Activated CD4-positive, alpha-beta T cell treated with anti-CD3 and anti-CD28 coated beads, Interleukin-2, amount 50 U/mL, for 4 hours (primary cell): ENCODE measurements around the gene ERLEC1.
"Not testable (repeated sequence)": the region's sequence is repeated elsewhere in the genome, so short reads cannot be mapped to it uniquely, and the experiment has no call there.

ENCODE experiments used
- DNase-seq, 2 experiments: peaks; one replicate each; pipeline ENCODE4 v3.0.0-alpha.2; 2020

The ERLEC1 gene

DNA sequence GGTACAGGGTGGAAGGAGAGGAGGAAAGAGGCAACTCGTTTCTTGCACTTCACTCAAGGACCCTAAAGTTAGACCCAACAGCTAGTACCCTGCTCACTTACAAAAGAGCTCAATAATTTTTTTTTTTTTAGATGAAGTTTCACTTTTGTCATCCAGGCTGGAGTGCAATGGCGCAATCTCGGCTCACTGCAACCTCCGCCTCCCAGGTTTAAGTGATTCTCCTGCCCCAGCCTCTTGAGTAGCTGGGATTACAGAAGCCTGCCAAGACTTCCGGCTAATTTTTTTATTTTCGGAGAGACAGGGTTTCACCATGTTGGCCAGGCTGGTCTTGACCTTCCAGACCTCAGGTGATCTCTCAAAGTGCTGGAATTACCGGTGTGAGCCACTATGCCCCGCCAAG is 4.2 kb upstream of the ERLEC1 start:
- DNase-seq, result no peak

DNA sequence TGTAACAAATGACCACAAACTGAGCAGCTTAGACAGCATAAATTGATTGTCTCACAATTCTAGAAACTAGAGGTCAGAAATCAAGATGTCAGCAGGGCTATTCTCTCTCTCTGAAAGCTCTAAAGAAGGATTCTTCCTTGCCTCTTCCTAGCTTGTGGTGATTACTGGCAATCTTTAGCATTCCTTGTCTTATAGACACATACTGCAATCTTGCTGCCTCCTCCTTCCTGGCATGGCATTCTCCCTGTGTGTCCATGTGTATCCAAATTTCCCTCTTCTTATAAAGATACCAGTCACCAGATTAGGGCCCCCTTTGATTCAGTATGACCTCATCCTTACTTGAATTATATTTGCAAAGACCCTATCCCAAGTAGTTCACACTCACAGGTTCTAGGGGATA is 2.4 kb upstream of the ERLEC1 start:
- DNase-seq, result no peak

GRCh38 chr2:53785366-53785765 is 1.5 kb upstream of the ERLEC1 start:
- no peak for DNase-seq

- DNase-seq, result peak in 1 of 2 experiments; percentile 12
Measured at GRCh38 chr2:53786352-53786704, 516 bp upstream of the ERLEC1 start.

DNA sequence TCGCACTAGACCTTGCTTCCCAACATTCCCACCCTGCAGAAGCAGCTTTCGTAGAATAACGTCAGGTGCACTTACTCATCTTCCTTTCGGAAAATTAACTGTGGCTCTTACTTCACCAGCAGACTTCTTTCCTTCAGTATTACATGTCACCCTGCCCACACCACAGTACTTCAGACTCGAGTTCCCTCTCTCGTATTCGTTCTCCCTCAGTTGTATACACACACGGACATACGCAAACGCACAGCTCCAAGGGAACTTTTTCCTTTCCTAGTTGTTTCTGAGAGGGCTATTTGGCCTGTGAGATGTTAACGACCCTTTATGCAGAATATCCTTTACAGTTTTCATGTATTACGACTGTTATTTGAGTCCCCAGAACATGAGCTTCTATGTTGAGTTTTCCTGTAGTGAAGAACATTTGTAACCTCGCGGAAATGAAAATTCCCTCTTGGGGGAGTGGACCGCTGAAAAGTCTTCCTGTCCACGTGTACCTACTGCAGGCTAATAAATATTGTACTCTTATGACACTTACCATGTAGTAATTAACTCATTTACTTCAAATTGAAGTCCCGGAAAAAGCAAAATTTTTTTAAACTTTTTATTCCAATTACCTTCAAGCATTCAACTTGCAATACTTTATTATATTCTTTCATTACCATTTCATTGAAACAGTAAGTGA is 908 bp downstream of the ERLEC1 start:
- no peak for DNase-seq

DNA sequence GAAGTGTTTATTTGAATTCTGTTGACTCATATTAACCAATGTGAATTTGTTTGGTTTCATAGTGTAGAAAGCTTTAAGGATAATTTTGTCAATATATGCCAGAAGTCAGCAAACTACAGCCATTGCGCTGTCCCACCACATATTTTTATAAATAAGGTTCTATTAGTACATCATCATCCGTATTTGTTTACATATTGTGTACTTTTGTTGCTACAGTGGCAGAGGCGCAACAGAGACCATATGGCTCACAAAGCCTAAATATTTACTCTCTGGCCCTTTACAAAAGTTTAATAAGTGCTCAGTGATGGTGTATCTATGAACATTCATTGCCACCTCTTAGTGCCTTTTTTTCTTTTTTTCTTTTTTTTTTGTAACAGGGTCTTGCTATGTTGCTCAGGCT is 6.4 kb downstream of the ERLEC1 start:
- DNase-seq, result no peak

DNA sequence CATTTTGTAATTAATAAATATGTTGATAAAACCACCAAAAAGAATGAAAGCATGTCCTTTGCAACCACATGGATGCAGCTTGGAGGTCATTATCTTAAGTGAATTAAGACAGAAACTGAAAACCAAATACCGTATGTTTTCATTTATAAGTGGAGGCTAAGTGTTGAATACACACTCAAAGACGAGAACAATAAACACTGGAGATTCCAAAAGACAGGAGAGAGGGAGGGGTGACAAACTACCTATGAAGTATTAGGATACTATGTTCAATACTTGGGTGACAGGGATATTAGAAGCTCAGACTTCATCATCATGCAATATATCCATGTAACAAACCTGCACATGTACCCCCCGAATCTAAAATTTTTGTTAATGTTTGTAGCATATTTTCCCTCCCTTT is 7.0 kb downstream of the ERLEC1 start:
- DNase-seq, result no peak

DNA sequence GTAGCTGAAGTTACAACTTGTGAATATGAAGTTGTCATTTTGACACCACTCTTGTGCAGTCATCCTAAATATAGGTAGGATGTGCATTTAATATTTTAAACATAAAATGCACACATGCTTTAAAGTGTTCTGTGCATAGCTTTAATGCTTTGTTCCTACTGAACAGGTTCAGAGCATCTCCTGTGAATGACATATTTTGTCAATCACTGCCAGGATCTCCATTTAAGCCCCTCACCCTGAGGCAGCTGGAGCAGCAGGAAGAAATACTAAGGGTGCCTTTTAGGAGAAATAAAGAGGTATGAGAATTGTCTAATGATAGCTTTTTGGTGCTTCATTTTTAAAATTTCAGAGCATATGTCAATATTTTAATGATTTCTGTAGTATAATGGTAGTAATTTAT is 14.7 kb downstream of the ERLEC1 start:
- DNase-seq, result no peak

DNA sequence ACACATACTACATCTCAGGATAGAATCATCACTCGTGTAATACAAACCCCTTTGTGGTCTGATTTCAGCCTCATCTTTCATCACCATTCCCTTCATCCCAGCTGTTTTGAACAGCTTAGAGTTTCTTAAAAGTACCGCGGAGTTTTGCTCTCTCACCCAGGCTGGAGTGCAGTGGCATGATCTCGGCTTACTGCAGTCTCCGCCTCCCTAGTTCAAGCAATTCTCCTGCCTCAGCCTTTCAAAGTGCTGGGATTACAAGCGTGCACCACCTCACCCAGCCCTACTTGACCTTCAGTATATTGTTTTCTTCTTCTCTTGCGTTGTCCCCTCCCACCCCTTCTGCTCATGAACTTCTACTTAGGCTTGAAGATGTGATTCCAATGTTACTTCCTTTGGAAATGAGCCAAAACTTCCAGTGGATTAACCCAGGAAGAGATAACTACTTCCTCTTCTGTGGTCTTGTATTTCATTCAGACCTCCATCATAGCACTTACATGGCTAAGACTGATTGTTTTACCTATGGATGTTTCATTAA is 15.8 kb downstream of the ERLEC1 start:
- DNase-seq, result no peak

DNA sequence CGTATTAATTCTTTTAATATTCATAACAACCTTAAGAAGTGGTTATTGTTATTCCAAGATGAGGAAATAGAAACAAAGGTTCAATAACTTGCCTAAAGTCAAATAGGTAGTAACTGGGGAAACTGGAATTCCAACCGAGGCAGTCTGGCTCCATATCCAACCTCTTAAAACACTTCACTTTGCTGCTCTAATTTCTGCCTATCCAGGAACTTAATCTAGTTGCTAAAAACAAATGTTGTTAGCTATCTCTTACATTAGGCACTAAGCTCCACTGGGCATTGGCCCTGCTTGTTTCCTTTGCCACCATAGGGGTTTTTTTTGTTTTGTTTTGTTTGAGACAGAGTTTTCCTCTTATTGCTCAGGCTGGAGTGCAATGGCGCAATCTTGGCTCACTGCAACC is 24.8 kb downstream of the ERLEC1 start:
- no peak for DNase-seq

DNA sequence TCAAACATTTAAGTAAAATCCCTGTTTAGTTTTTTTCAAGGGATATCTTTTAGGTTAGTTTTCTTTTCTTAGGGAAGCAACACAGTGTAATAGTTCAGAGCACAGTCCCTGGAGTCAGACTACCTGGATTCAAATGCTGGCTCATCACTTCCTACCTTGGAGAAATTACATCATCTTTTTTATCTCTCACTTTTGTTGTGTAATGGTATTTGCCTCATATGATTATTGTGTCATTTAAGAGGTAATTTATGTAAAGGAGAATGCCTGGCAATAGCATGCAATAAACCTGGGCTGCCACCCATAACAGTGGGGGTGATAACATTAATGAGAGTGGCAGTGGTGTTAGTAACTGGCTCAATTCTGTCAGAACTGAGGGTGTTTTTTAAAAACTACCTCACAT is 26.3 kb downstream of the ERLEC1 start:
- DNase-seq, result no peak

- no peak for DNase-seq
Measured at GRCh38 chr2:53818854-53819435, 32.1 kb downstream of the ERLEC1 start.

DNA sequence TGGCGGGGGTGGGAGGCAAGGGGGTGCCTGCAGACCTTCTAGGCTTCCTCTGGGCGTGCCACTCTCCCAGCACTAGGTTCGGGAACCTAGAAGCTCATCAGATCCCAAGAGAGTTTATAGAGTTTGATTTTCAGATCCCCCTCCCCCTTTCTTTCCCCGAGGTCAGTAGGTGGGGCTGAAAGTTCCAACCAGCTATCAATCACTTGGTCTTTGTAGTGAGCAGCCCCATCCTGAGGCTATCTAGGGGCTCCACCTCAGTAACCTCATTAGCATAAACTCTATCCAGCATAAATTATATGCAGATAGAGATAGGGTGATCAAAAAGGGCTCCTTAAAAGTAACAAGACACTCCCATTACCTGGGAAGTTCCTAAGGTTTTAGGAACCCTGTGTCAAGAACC is 32.8 kb downstream of the ERLEC1 start:
- no peak for DNase-seq

DNA sequence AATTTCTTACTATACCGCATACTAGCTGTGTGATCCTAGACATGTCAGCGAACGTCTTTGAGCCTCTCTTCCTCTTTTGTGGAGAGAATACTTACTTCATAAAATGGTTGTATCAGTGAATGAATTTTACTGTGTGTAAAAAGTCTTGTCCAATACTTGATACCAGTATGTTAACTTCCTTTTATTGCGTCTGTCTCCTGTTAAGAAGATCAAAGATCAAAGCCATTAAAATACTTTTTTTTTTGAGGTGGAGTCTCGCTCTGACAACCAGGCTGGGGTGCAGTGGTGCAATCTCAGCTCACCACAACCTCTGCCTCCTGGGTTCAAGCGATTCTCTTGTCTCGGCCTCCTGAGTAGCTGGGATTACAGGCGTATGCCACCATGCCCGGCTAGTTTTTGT is 33.2 kb downstream of the ERLEC1 start:
- DNase-seq, result no peak

- DNase-seq, result no peak
Measured at GRCh38 chr2:53820711-53821110, 33.9 kb downstream of the ERLEC1 start.

DNA sequence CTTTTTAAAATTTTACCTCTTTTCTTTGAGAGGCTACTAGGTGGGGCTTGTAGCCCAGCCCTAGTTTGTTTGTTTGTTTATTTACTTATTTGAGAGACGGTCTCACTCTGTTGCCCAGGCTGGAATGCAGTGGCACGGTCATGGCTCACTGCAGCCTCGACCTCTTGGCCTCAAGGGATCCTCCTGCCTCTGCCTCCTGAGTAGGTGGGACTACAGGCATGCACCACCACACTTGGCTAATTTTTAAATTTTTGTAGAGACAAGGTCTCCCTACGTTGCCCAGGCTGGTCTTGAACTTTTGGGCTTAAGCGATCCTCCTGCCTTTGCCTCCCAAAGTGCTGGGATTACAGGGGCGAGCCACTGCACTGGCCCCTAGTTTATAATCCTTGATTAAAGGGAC is 35.0 kb downstream of the ERLEC1 start:
- no peak for DNase-seq

DNA sequence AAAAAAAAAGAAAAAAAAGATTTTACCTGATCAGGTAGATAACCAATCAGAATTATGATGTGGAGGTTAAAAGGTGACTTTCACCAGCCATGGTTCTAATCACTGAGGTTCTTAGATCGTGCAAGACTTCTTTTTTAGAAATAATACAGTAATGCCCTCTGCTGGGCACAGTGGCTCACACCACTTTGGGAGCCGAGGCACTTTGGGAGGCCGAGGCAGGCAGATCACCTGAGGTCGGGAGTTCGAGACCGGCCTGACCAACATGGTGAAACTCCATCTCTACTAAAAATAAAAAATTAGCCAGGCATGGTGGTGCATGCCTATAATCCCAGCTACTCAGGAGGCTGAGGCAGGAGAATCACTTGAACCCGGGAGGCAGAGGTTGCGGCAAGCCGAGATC is 36.8 kb downstream of the ERLEC1 start:
- DNase-seq, result not testable (repeated sequence)

DNA sequence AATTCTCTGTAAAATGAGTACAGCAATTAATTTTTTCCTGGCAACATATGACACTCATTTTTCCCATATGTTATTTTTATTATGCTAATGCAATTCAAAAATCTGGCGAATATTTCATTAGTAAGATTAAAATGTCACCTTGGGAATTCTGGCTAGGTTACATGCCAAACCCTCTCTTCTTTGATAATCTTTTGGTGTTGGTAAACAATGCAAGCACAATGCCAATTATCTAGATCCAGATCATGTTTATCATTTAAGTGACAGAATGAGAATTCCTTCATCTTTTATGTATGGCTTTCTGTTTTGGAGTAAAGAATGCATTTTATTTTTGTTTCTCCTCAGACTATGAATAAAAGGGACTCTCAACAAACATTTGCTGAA is 39.2 kb downstream of the ERLEC1 start:
- no peak for DNase-seq

GRCh38 chr2:53826587-53827397 is 39.9 kb downstream of the ERLEC1 start:
- DNase-seq, result no peak

DNA sequence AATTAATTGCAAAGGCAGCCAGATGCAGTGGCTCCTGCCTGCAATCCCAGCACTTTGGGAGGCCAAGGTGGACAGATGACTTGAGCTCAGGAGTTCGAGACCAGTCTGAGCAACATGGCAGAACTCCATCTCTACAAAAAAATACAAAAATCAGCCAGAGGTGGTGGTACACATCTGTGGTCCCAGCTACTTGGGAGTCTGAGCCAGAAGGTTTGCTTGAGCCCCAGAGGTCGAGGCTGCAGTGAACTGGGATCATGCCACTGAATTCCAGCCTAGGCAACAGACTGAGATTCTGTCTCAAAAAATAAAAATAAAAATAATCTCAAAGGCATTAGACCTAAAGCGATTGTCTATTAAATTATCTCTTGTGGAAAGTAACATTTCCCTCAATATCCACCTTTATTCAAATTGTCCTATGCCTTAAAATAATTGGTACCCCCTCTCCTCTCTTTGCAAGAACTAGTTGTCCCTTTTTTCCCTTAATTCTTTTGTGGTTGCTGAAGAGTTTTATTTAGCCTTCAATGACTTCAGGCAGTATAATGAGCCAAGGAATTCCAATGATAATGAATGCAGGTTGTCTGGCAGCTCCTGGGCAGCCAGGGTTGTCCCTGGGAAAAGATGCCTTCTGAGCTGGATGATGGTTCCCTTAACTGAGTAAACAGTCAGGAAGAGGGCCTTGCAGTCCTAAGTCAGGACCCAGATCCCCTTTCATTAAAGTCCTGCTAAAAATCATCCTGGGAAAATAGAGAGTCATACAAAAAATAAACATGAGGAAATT is 40.7 kb downstream of the ERLEC1 start:
- no peak for DNase-seq

DNA sequence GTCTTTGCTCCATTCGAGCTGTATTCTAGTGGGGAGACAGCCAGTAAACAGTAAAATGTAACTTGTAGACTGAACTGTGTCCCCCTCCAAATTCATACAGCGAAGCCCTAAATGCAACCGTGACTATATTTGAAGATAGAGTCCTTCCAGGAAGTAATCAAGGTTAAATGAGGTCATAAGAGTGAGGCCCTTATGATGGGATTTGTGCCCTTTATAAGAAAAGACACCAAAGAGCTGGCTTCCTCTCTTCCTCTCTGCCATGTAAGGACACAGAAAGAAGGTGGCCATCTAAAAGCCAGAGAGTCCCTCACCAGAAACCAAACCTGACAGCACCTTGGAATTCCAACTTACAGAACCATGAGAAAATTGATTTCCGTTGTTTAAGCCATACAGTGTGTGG is 41.5 kb downstream of the ERLEC1 start:
- DNase-seq, result no peak

DNA sequence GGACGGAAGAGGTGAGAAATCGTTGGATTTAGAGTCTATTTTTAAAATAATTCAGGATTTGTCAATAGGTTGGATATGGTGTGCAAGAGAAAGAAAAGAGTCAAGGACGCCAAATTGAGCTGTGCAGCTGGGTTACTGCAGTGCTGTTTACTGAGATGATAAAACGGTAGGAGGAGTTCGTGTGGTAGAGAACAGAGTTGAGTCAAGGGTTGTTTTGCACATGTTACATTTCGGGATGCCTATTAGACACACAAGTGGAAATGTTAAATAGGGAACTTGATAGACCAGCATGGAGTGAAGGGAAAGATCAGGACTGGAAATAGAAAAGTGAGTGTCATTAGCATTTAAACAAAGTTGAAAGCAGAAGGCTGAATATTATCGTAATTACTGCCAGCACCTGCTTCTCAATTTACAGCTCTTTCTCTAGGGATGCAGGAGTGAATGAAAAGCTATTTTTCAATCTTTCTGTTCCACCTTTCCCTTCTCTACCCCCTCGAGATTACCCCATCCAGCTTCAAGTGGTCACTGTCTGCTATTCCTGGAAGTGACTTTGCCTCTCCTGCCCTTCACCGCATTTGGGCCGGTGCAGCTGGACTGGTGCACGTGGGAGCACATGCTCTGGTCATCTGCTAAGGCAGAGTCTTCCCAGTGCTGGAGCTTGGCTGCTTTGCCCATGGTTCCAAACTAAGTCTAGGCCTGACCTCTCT is 42.6 kb downstream of the ERLEC1 start:
- no peak for DNase-seq

DNA sequence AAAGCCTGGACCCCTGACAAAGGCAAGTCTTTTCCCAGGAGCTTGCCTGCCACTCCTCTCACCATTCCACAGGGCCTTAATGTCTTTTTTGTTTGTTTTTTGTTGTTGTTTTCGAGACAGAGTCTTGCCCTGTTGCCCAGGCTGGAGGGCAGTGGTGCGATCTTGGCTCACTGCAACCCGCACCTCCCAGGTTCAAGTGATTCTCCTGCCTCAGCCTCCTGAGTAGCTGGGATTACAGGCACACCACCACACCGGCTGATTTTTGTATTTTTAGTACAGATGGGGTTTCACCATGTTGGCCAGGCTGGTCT is 43.1 kb downstream of the ERLEC1 start:
- DNase-seq, result not testable (repeated sequence)
